ENCODE results near the gene RPS15.

The RPS15 gene

DNA sequence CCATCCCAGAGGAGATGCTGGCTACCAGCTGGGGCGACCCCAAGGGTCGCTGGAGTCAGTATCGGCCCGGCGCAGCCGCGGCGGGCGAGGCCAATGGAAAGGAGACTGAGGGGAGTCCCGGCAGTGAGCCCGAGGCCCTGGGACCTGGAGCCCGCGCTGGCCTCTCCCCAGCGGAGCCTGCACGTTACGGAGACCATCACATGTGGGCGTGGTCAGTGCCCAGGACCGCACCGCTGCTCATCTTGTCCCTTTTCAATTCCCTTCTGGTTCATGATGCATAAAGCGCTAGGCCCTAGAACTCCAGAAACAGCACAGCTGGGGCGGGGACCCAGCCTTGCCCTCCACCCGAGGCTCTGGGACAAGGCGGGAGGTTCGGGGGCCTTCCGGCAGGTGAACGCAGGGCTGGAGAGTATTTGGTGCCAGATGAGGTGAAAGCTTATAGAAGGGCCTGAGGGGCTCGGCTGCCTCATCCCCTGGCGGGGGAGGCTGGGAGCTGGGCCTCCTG is 32.9 kb downstream of the RPS15 start:
- no peak overlapping the region for H3K27ac ChIP-seq
- no peak for DNase-seq
- TF ChIP-seq, protein P1, sequence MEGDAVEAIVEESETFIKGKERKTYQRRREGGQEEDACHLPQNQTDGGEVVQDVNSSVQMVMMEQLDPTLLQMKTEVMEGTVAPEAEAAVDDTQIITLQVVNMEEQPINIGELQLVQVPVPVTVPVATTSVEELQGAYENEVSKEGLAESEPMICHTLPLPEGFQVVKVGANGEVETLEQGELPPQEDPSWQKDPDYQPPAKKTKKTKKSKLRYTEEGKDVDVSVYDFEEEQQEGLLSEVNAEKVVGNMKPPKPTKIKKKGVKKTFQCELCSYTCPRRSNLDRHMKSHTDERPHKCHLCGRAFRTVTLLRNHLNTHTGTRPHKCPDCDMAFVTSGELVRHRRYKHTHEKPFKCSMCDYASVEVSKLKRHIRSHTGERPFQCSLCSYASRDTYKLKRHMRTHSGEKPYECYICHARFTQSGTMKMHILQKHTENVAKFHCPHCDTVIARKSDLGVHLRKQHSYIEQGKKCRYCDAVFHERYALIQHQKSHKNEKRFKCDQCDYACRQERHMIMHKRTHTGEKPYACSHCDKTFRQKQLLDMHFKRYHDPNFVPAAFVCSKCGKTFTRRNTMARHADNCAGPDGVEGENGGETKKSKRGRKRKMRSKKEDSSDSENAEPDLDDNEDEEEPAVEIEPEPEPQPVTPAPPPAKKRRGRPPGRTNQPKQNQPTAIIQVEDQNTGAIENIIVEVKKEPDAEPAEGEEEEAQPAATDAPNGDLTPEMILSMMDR (IDR thresholded peaks at IDR 0.05): no peak
- peaks cover 10 to 72% (median 66%) of the 10 kb centered on the region in 4 donors for H3K4me1 ChIP-seq
- H3K27me3 ChIP-seq: peaks cover 24 to 100% of the 10 kb centered on the region in 2 donors
- intact Hi-C loops (cut with DNase I; ENCODE audit: low total_unique reads): no loop called here
- H3K4me3 ChIP-seq: peak overlapping the region; percentile 20 to 32
- H3K36me3 ChIP-seq: peaks cover 0 to 25% (median 18%) of the 10 kb centered on the region in 3 donors
- no peaks in the 10 kb centered on the region for H3K9me3 ChIP-seq

DNA sequence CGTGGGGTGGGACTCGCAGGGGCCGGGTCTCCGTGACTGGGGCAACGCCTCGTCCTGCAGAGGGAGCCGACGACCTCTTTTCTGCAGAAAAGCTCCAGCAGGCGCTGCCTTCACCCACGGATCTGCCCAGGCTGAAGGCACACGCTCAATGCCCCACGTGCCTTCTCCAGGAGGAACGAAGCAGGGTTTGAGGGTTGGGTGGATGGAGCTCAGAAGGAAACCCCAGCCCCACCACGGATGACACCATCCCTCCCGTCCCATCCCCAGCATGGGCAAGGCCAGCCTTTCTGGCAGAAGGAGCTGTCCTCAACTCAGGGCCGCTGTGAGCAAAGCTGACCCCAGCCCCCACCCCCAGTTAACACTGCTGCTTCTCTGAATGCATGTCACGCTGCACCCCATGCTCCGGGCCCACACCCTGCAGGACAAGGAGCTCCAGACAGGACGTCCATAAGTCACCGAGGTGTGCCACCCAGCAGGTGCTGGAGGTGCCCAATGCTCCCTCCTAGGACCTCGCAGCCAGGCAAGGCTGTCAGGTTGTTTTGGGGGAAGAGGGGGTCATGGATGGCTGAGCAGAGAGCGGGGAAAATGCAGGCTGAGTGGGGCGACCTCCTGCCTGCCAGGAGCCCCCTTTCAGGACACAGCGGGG is 33.4 kb downstream of the RPS15 start:
- intact Hi-C loops (cut with DNase I; ENCODE audit: low total_unique reads): no loop called here

GRCh38 chr19:1472231-1473084 is 34.3 kb downstream of the RPS15 start:
- no peak overlapping the region for H3K27ac ChIP-seq
- no peaks in the 10 kb centered on the region for H3K9me3 ChIP-seq
- no peak for DNase-seq
- H3K27me3 ChIP-seq: peaks cover 24 to 98% of the 10 kb centered on the region in 2 donors
- intact Hi-C loops (cut with DNase I; ENCODE audit: low total_unique reads): no loop called here
- peaks cover 0 to 30% (median 30%) of the 10 kb centered on the region in 3 donors for H3K36me3 ChIP-seq
- TF ChIP-seq, protein P1 (IDR thresholded peaks at IDR 0.05): no peak
- no peak overlapping the region for H3K4me3 ChIP-seq
- H3K4me1 ChIP-seq: peaks cover 10 to 62% (median 55%) of the 10 kb centered on the region in 4 donors

More for the DNA sequence above, 33.4 kb downstream of the RPS15 start:
- Histone ChIP-seq H3K4me1 (peaks cover 10 to 67% (median 61%) of the 10 kb centered on the region in 4 donors), H3K27me3 (peaks cover 24 to 100% of the 10 kb centered on the region in 2 donors), H3K9me3 (no peaks in the 10 kb centered on the region), H3K27ac (no peak overlapping the region), H3K4me3 (no peak overlapping the region), H3K36me3 (peaks cover 0 to 29% (median 24%) of the 10 kb centered on the region in 3 donors)
- TF ChIP-seq, protein P1 (IDR thresholded peaks at IDR 0.05): no peak
- no peak for DNase-seq

GRCh38 chr19:1473085-1473851 is 35.1 kb downstream of the RPS15 start:
- TF ChIP-seq, protein P1 (IDR thresholded peaks at IDR 0.05): no peak
- no peaks in the 10 kb centered on the region for H3K9me3 ChIP-seq
- DNase-seq: no peak
- peaks cover 0 to 30% (median 30%) of the 10 kb centered on the region in 3 donors for H3K36me3 ChIP-seq
- H3K27ac ChIP-seq: no peak overlapping the region
- peaks cover 24 to 89% of the 10 kb centered on the region in 2 donors for H3K27me3 ChIP-seq
- intact Hi-C loops (cut with DNase I; ENCODE audit: low total_unique reads): no loop called here
- peaks cover 10 to 62% (median 52%) of the 10 kb centered on the region in 4 donors for H3K4me1 ChIP-seq
- no peak overlapping the region for H3K4me3 ChIP-seq

Measured in tibial artery (tissue), 4 donors.